ENCODE data around the gene CALD1.
A peak's percentile ranks its signal among the peaks of the same experiment; 100 is the strongest.

CALD1 gene

DNA sequence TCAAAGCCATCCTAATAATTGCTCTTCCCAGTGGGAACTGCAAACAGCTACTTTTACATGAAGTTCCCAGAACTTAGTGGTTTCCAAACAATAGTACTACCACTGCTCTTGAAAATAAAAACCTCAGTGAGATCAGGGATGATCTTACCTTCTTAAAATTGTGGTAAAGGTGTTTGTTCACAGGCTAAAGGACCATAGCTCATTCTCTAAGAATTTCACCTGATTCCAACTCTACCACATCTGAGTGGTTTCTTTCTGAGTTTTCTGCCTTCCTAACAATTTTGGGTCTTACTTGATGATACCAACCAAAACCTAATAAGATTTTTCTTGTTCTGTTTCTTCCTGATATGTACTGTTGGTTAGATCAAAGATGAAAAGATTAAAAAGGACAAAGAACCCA is 161.3 kb downstream of the CALD1 start:
- CTCF ChIA-PET, result interaction anchor here (0.9 to 1.1 kb wide), 3 partner anchors 31 to 46 kb away, joined by 3 to 4 read pairs (median 4); partner anchors contain the start of gene AGBL3
- no peak overlapping the region for H3K27ac ChIP-seq (ENCODE audit: insufficient read depth in 1 of 2, low read depth in 1 of 2, low read length in 2 of 2, poor library complexity in 1 of 2, severe bottlenecking in 2 of 2)
- POLR2A ChIA-PET, result no interaction called here
- H3K36me3 ChIP-seq (ENCODE audit: control insufficient read depth in 4 of 4, insufficient read depth in 4 of 4, low read length in 3 of 4), result no peaks in the 10 kb centered on the region
- H3K9me3 ChIP-seq (ENCODE audit: control extremely low read depth in 1 of 5, control insufficient read depth in 4 of 5, insufficient read depth in 2 of 5, low read depth in 1 of 5, low read length in 4 of 5), result no peaks in the 10 kb centered on the region
- H3K27me3 ChIP-seq (replicated peaks in 2 of 5; ENCODE audit: control insufficient read depth in 4 of 5, insufficient read depth in 5 of 5, low read length in 4 of 5), result no peaks in the 10 kb centered on the region
- DNase-seq, result no peak
- no peaks in the 10 kb centered on the region for H3K4me1 ChIP-seq (ENCODE audit: control extremely low read depth in 1 of 4, control insufficient read depth in 4 of 4, insufficient read depth in 4 of 4, low read length in 3 of 4)
- no peak overlapping the region for H3K4me3 ChIP-seq (ENCODE audit: control insufficient read depth in 1 of 7, extremely low read depth in 1 of 7, insufficient read depth in 4 of 7, low read depth in 2 of 7, low read length in 6 of 7)

- H3K9me3 ChIP-seq (ENCODE audit: control extremely low read depth in 1 of 5, control insufficient read depth in 4 of 5, insufficient read depth in 2 of 5, low read depth in 1 of 5, low read length in 4 of 5), result no peaks in the 10 kb centered on the region
These were observed 161.9 kb downstream of the CALD1 start for GRCh38 chr7:134941185-134941900.

DNA sequence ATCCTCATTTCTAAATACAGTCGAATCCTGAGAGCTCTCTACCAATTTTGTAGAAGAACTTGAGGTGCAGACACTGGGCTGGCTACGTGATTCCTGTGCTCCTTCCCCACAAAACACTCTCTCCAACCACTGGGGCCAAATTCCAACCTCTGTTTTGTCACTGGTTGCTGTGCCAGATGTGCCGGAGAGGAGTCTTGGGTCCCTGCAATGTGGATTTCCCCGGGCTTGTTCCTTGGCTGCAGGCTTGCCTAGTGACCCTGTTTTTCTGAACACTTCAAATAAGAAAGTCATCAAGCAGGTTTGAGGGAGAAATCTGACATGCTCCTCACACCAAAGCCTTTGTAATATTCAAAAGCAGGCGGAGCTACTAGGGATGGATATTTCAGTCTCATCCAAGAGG is 162.5 kb downstream of the CALD1 start:
- Histone ChIP-seq H3K27ac (ENCODE audit: insufficient read depth in 1 of 2, low read depth in 1 of 2, low read length in 2 of 2, poor library complexity in 1 of 2, severe bottlenecking in 2 of 2) (no peak overlapping the region), H3K36me3 (ENCODE audit: control insufficient read depth in 4 of 4, insufficient read depth in 4 of 4, low read length in 3 of 4) (no peaks in the 10 kb centered on the region), H3K9me3 (ENCODE audit: control extremely low read depth in 1 of 5, control insufficient read depth in 4 of 5, insufficient read depth in 2 of 5, low read depth in 1 of 5, low read length in 4 of 5) (no peaks in the 10 kb centered on the region), H3K4me1 (ENCODE audit: control extremely low read depth in 1 of 4, control insufficient read depth in 4 of 4, insufficient read depth in 4 of 4, low read length in 3 of 4) (no peaks in the 10 kb centered on the region), H3K4me3 (ENCODE audit: control insufficient read depth in 1 of 7, extremely low read depth in 1 of 7, insufficient read depth in 4 of 7, low read depth in 2 of 7, low read length in 6 of 7) (no peak overlapping the region), H3K27me3 (replicated peaks in 2 of 5; ENCODE audit: control insufficient read depth in 4 of 5, insufficient read depth in 5 of 5, low read length in 4 of 5) (no peaks in the 10 kb centered on the region)
- CTCF ChIA-PET, result interaction anchor here (1.0 to 2.2 kb wide), 3 partner anchors 240 to 308 kb away, joined by 3 to 11 read pairs (median 7); no protein-coding TSS in a partner anchor
- POLR2A ChIA-PET, result no interaction called here
- no peak for DNase-seq
- WGBS (ENCODE audit: insufficient coverage), result 100% methylated on average over 4 of the region's 5 CpGs

More at GRCh38 chr7:134941185-134941900, 161.9 kb downstream of the CALD1 start:
- Histone ChIP-seq H3K4me3 (ENCODE audit: control insufficient read depth in 1 of 7, extremely low read depth in 1 of 7, insufficient read depth in 4 of 7, low read depth in 2 of 7, low read length in 6 of 7) (no peak overlapping the region), H3K27ac (ENCODE audit: insufficient read depth in 1 of 2, low read depth in 1 of 2, low read length in 2 of 2, poor library complexity in 1 of 2, severe bottlenecking in 2 of 2) (no peak overlapping the region), H3K36me3 (ENCODE audit: control insufficient read depth in 4 of 4, insufficient read depth in 4 of 4, low read length in 3 of 4) (no peaks in the 10 kb centered on the region), H3K27me3 (replicated peaks in 2 of 5; ENCODE audit: control insufficient read depth in 4 of 5, insufficient read depth in 5 of 5, low read length in 4 of 5) (no peaks in the 10 kb centered on the region), H3K4me1 (ENCODE audit: control extremely low read depth in 1 of 4, control insufficient read depth in 4 of 4, insufficient read depth in 4 of 4, low read length in 3 of 4) (no peaks in the 10 kb centered on the region)
- ChIA-PET CTCF (interaction anchor here (0.9 to 2.2 kb wide), 5 partner anchors 31 to 308 kb away, joined by 3 to 11 read pairs (median 4); partner anchors contain the start of gene AGBL3), POLR2A (no interaction called here)
- 89% methylated on average over 1 of the region's 3 CpGs for WGBS (ENCODE audit: insufficient coverage)
- DNase-seq, result no peak

GRCh38 chr7:134942690-134943466 is 163.4 kb downstream of the CALD1 start:
- DNase-seq, result no peak
- Histone ChIP-seq H3K27me3 (replicated peaks in 2 of 5; ENCODE audit: control insufficient read depth in 4 of 5, insufficient read depth in 5 of 5, low read length in 4 of 5) (no peaks in the 10 kb centered on the region), H3K4me3 (ENCODE audit: control insufficient read depth in 1 of 7, extremely low read depth in 1 of 7, insufficient read depth in 4 of 7, low read depth in 2 of 7, low read length in 6 of 7) (no peak overlapping the region), H3K27ac (ENCODE audit: insufficient read depth in 1 of 2, low read depth in 1 of 2, low read length in 2 of 2, poor library complexity in 1 of 2, severe bottlenecking in 2 of 2) (no peak overlapping the region), H3K4me1 (ENCODE audit: control extremely low read depth in 1 of 4, control insufficient read depth in 4 of 4, insufficient read depth in 4 of 4, low read length in 3 of 4) (no peaks in the 10 kb centered on the region), H3K9me3 (ENCODE audit: control extremely low read depth in 1 of 5, control insufficient read depth in 4 of 5, insufficient read depth in 2 of 5, low read depth in 1 of 5, low read length in 4 of 5) (no peaks in the 10 kb centered on the region), H3K36me3 (ENCODE audit: control insufficient read depth in 4 of 4, insufficient read depth in 4 of 4, low read length in 3 of 4) (no peaks in the 10 kb centered on the region)
- POLR2A ChIA-PET, result no interaction called here
- WGBS (ENCODE audit: insufficient coverage), result 92% methylated on average over 2 of the region's 9 CpGs
- CTCF ChIA-PET, result interaction anchor here (1.0 to 2.2 kb wide), 5 partner anchors 16 to 309 kb away, joined by 3 to 11 read pairs (median 3); no protein-coding TSS in a partner anchor

- Histone ChIP-seq H3K36me3 (ENCODE audit: control insufficient read depth in 4 of 4, insufficient read depth in 4 of 4, low read length in 3 of 4) (no peaks in the 10 kb centered on the region), H3K4me3 (ENCODE audit: control insufficient read depth in 1 of 7, extremely low read depth in 1 of 7, insufficient read depth in 4 of 7, low read depth in 2 of 7, low read length in 6 of 7) (no peak overlapping the region), H3K4me1 (ENCODE audit: control extremely low read depth in 1 of 4, control insufficient read depth in 4 of 4, insufficient read depth in 4 of 4, low read length in 3 of 4) (no peaks in the 10 kb centered on the region), H3K27ac (ENCODE audit: insufficient read depth in 1 of 2, low read depth in 1 of 2, low read length in 2 of 2, poor library complexity in 1 of 2, severe bottlenecking in 2 of 2) (no peak overlapping the region), H3K9me3 (ENCODE audit: control extremely low read depth in 1 of 5, control insufficient read depth in 4 of 5, insufficient read depth in 2 of 5, low read depth in 1 of 5, low read length in 4 of 5) (no peaks in the 10 kb centered on the region), H3K27me3 (replicated peaks in 2 of 5; ENCODE audit: control insufficient read depth in 4 of 5, insufficient read depth in 5 of 5, low read length in 4 of 5) (no peaks in the 10 kb centered on the region)
- ChIA-PET POLR2A (no interaction called here), CTCF (interaction anchor here (1.0 to 2.2 kb wide), 5 partner anchors 17 to 311 kb away, joined by 3 to 11 read pairs (median 3); no protein-coding TSS in a partner anchor)
- WGBS (ENCODE audit: insufficient coverage), result 17% methylated on average over 2 of the region's 3 CpGs
- peak; percentile 19 to 46 (median 33) for DNase-seq
These were observed 164.5 kb downstream of the CALD1 start for GRCh38 chr7:134943785-134944400.

DNA sequence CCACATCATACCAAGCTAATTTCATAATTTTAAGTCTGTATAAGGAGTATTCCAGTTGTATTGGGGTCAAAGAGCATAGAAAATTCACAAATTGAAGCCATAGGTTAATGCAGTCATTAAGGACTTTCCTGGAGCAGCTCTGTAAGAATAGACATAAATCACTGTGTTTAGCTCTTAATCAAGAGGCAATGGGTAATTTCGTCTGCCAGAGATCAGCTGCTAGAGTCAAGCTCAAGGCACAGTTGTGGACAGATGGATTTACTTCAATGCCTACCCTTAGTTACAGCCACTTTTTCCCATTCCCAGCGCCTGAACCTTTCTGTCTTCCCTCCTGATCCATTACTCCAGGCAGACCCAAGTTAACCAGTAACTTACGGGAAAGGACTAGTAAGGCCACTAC is 166.3 kb downstream of the CALD1 start:
- Histone ChIP-seq H3K36me3 (ENCODE audit: control insufficient read depth in 4 of 4, insufficient read depth in 4 of 4, low read length in 3 of 4) (no peaks in the 10 kb centered on the region), H3K27ac (ENCODE audit: insufficient read depth in 1 of 2, low read depth in 1 of 2, low read length in 2 of 2, poor library complexity in 1 of 2, severe bottlenecking in 2 of 2) (no peak overlapping the region), H3K4me3 (ENCODE audit: control insufficient read depth in 1 of 7, extremely low read depth in 1 of 7, insufficient read depth in 4 of 7, low read depth in 2 of 7, low read length in 6 of 7) (no peak overlapping the region), H3K4me1 (ENCODE audit: control extremely low read depth in 1 of 4, control insufficient read depth in 4 of 4, insufficient read depth in 4 of 4, low read length in 3 of 4) (no peaks in the 10 kb centered on the region), H3K27me3 (replicated peaks in 2 of 5; ENCODE audit: control insufficient read depth in 4 of 5, insufficient read depth in 5 of 5, low read length in 4 of 5) (no peaks in the 10 kb centered on the region), H3K9me3 (ENCODE audit: control extremely low read depth in 1 of 5, control insufficient read depth in 4 of 5, insufficient read depth in 2 of 5, low read depth in 1 of 5, low read length in 4 of 5) (no peaks in the 10 kb centered on the region)
- ChIA-PET POLR2A (no interaction called here), CTCF (interaction anchor here (0.7 to 1.6 kb wide), 4 partner anchors 199 to 315 kb away, joined by 3 to 4 read pairs (median 4); no protein-coding TSS in a partner anchor)
- no peak for DNase-seq
- WGBS (ENCODE audit: insufficient coverage), result 0% methylated on average over 1 of the region's 3 CpGs
